Measurements from ENCODE around the gene CCT5.
A peak's percentile ranks its signal among the peaks of the same experiment; 100 is the strongest.
"Not testable (repeated sequence)": the region's sequence is repeated elsewhere in the genome, so short reads cannot be mapped to it uniquely, and the experiment has no call there.

The CCT5 gene

DNA sequence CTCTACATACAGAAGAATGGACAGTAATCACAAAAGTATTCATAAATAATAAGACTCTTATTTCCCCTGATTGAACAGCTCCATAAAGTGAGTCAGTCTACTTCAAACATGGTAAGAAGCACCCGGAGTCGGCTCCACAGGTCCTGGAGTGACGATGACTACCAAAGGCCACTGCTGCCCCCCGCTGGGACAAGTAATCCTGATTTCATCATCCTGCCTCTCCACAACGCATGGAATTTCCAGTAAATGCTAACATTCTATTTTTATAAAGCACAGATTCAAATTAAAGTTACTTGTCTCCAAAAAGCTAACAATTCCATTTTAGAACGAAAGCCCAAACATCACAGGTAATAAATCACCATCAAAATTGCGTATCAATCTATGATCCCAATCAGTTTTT lies 16.6 kb upstream of the CCT5 start:
- no peak overlapping the region for H3K4me3 Mint-ChIP-seq
- H3K9me3 Mint-ChIP-seq, result no peaks in the 10 kb centered on the region

DNA sequence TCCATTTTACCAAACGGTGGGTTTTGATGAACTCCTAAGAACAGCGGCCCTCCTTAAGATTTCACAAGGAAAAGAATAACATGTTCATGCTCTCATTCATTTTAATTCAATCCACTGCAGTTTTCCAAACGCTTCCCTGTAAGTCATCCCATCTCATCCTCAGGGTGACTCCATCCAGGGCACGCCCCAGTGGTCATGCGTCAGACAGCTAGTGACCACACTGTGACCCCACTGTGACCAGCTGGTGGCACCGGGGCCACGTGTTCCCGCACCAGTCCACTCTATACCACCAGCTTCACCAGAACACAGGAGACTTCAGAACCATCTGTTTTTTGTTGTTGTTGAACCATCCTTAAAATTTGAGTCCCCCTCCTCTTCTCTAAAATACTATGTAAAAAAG lies 14.7 kb upstream of the CCT5 start:
- Mint-ChIP-seq H3K36me3 (ENCODE audit: low read depth) (peaks cover 35% of the 10 kb centered on the region), H3K27me3 (ENCODE audit: low read depth) (peaks cover 5% of the 10 kb centered on the region), H3K4me1 (no peaks in the 10 kb centered on the region), H3K4me3 (no peak overlapping the region), H3K27ac (no peak overlapping the region), H3K9me3 (no peaks in the 10 kb centered on the region)
- TF ChIP-seq, protein P1, sequence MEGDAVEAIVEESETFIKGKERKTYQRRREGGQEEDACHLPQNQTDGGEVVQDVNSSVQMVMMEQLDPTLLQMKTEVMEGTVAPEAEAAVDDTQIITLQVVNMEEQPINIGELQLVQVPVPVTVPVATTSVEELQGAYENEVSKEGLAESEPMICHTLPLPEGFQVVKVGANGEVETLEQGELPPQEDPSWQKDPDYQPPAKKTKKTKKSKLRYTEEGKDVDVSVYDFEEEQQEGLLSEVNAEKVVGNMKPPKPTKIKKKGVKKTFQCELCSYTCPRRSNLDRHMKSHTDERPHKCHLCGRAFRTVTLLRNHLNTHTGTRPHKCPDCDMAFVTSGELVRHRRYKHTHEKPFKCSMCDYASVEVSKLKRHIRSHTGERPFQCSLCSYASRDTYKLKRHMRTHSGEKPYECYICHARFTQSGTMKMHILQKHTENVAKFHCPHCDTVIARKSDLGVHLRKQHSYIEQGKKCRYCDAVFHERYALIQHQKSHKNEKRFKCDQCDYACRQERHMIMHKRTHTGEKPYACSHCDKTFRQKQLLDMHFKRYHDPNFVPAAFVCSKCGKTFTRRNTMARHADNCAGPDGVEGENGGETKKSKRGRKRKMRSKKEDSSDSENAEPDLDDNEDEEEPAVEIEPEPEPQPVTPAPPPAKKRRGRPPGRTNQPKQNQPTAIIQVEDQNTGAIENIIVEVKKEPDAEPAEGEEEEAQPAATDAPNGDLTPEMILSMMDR (IDR thresholded peaks at IDR 0.05; ENCODE audit: unreplicated experiment in 3 of 3), result no peak

More for the DNA sequence above, 16.6 kb upstream of the CCT5 start:
- no peaks in the 10 kb centered on the region for H3K4me1 Mint-ChIP-seq
- no peak overlapping the region for H3K27ac Mint-ChIP-seq
- peaks cover 33% of the 10 kb centered on the region for H3K36me3 Mint-ChIP-seq (ENCODE audit: low read depth)
- TF ChIP-seq, protein P1 (IDR thresholded peaks at IDR 0.05; ENCODE audit: unreplicated experiment in 3 of 3), result peak; percentile 23 to 43 (median 28)
- H3K27me3 Mint-ChIP-seq (ENCODE audit: low read depth), result peaks cover 5% of the 10 kb centered on the region

DNA sequence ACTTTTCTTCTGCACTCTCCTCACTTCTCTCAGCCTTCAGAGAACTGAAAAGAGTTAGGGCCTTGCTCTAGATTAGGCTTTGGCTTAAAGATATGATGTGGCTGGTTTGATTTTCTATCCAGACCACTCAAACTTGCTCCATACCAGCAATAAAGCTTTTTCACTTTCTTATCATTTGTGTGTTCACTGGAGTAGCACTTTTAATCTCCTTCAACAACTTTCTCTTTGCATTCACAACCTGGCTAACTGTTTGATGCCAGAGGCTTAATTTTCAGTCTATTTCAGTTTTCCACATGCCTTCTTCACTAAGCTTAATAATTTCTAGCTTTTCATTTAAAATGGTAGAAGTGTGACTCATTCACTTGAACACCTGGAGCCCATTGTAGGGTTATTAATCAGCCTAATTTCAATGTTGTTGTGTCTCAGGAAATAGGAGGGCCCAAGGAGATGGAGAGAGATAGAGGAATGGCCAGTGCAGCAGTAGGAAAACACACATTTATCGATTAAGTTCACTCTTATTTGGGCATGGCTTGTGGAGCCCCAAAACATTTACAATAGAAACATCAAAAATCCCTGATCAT lies 6.3 kb upstream of the CCT5 start:
- Mint-ChIP-seq H3K27ac (peak overlapping the region; percentile 23 to 33 (median 28)), H3K9me3 (no peaks in the 10 kb centered on the region), H3K36me3 (ENCODE audit: low read depth) (peaks cover 17% of the 10 kb centered on the region), H3K4me1 (peaks cover 9% of the 10 kb centered on the region), H3K27me3 (ENCODE audit: low read depth) (no peaks in the 10 kb centered on the region), H3K4me3 (no peak overlapping the region)
- TF ChIP-seq, protein P1 (IDR thresholded peaks at IDR 0.05; ENCODE audit: unreplicated experiment in 3 of 3), result no peak

DNA sequence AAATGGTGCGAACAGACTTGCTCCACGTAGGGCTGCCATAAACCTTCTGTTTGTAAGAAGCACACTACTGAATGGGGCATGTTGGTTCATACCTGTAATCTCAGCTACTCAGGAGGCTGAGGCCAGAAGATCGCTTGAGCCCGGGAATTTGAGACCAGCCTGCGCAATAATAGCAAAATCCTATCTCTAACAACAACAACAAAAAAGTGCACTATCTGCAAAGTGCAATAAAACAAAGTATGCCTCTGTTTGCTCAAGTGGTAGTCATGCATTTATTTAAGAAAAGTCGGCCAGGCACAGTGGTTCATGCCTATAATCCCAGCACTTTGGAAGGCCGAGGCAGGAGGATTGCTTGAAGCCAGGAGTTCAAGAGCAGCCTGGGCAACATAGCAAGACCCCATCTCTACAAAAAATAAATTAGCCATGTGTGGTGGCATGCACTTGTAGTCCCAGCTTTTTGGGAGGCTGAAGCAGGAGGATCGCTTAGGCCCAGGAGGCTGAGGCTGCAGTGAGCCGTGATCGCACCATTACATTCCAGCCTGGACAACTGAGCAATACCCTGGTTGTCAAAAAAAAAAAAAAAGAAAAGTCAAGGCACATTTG lies 5.6 kb upstream of the CCT5 start:
- H3K27ac Mint-ChIP-seq, result peak overlapping the region in 1 of 3 experiments; percentile 23
- no peak overlapping the region for H3K4me3 Mint-ChIP-seq
- H3K27me3 Mint-ChIP-seq (ENCODE audit: low read depth), result no peaks in the 10 kb centered on the region
- H3K4me1 Mint-ChIP-seq, result peaks cover 10% of the 10 kb centered on the region
- peaks cover 13% of the 10 kb centered on the region for H3K36me3 Mint-ChIP-seq (ENCODE audit: low read depth)
- H3K9me3 Mint-ChIP-seq, result no peaks in the 10 kb centered on the region
- TF ChIP-seq, protein P1 (IDR thresholded peaks at IDR 0.05; ENCODE audit: unreplicated experiment in 3 of 3), result no peak

DNA sequence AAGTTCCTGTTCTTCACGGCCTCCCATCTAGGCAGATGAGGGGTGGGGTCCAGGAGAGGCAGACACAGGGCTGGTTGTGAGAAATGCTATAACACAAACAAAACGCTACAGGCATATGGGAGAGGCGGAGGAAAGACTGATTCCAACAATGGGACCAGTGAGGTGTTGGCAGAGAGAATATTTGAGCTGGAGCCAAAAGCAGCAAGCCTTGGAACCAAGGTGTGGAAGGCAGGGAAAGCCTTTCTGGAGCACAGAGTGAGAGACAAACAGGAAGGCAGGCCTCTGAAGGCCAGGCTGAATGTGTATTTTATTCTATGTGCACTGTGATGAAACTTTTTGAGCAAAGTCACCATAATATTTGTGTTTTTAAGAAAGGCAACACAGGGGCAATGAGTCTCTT lies 3.3 kb upstream of the CCT5 start:
- peak overlapping the region; percentile 5 to 66 (median 60) for H3K4me3 Mint-ChIP-seq
- TF ChIP-seq, protein P1 (IDR thresholded peaks at IDR 0.05; ENCODE audit: unreplicated experiment in 3 of 3), result no peak
- H3K4me1 Mint-ChIP-seq, result peaks cover 21% of the 10 kb centered on the region
- peaks cover 16% of the 10 kb centered on the region for H3K36me3 Mint-ChIP-seq (ENCODE audit: low read depth)
- peak overlapping the region in 1 of 3 experiments; percentile 68 for H3K27ac Mint-ChIP-seq
- H3K9me3 Mint-ChIP-seq, result no peaks in the 10 kb centered on the region
- no peaks in the 10 kb centered on the region for H3K27me3 Mint-ChIP-seq (ENCODE audit: low read depth)

DNA sequence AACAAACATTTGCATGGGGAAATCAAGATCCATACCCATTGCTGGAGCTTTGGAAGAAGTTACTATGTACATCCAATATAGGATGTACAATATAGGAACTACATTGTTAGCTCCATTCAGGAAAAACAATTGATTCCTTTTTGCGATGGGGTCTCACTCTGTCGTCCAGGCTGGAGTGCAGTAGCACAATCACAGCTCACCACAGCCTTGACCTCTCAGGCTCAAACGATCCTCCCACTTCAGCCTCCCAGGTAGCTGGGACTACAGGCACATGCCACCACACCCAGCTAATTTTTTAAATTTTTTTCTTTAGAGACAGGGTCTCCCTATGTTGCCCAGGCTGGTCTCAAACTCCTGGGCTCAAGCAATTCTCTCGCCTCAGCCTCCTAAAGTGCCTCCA lies 2.9 kb upstream of the CCT5 start:
- not testable (repeated sequence) for H3K9me3 Mint-ChIP-seq; H3K27me3 Mint-ChIP-seq (ENCODE audit: low read depth)
- peaks cover 15% of the 10 kb centered on the region for H3K36me3 Mint-ChIP-seq (ENCODE audit: low read depth)
- peak overlapping the region in 1 of 3 experiments; percentile 55 for H3K27ac Mint-ChIP-seq
- H3K4me3 Mint-ChIP-seq, result peak overlapping the region in 2 of 3 experiments; percentile 56 to 74
- H3K4me1 Mint-ChIP-seq, result peaks cover 26% of the 10 kb centered on the region
